ENCODE measurements around the gene SPACA6. TPM values are rescaled to one million over a fixed set of nuclear protein-coding genes. Genes with fewer than 3 reads are reported as not detected.
A peak's percentile ranks its signal among the peaks of the same experiment; 100 is the strongest.

SPACA6 gene
- total and polyA plus RNA-seq, 2 of the 8 experiments (the other 6 are each of a cell fraction or from before 2014, with no cell fraction given), result 7.1 to 7.5 TPM

DNA sequence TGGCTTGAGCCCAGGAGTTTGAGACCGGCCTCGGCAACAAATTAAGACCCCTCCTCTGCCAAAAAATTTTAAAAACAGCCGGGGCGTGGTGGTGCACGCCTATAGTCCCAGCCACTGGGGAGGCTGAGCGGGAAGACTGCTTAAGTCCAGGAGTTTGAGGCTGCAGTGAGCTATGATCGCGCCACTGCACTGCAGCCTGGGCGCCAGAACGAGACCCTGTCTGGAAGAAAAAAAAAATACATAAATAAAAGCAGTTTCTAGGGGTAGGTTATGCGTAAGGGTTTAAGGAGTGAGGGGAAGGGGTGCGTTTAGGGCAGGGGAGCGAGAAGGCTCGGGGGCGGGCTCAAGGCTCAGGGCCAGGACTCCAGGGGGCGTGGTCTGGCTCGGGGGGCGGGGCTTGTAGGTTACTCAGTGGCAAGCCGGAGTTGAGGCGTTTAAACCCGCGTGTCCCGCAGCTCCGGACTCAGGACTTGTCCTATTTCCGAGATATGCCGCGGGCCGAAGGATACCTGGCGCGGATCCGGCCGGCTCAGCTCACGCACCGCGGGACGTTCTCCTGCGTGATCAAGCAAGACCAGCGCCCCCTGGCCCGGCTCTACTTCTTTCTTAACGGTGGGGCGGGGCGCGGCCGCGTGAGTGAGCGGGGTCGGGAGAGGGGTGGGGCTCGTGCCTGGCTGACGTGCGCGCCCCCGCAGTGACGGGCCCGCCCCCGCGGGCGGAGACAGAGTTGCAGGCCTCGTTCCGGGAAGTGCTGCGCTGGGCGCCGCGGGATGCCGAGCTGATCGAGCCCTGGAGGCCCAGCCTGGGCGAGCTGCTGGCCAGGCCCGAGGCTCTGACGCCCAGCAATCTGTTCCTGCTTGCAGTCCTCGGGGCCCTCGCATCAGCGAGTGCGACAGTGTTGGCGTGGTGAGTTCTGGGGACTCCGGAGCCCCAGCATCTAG lies 10.7 kb downstream of the SPACA6 start:
- H3K9ac ChIP-seq (replicated peaks in 1 of 4; ENCODE audit: extremely low read depth in 1 of 4, low read depth in 3 of 4, low read length in 3 of 4), result peak overlapping the region; percentile 46 to 56 (median 50)
- no peaks in the 10 kb centered on the region for H3K36me3 ChIP-seq (ENCODE audit: control insufficient read depth in 2 of 4, insufficient read depth in 4 of 4, low read length in 3 of 4)
- peak overlapping the region; percentile 90 to 96 for H3K4me2 ChIP-seq (ENCODE audit: insufficient read depth in 1 of 2, low read depth in 2 of 2, low read length in 2 of 2)
- H4K5ac ChIP-seq (ENCODE audit: insufficient read length, low read depth, low read length), result peak overlapping the region; percentile 85
- POLR2A ChIA-PET (ENCODE audit: partially characterized antibody), result interaction anchor here (0.9 to 4.0 kb wide), 6 partner anchors 9 to 74 kb away, joined by 3 to 28 read pairs (median 4); no protein-coding TSS in a partner anchor
- H2BK5ac ChIP-seq (ENCODE audit: low read depth, low read length), result peak overlapping the region; percentile 90; the same call in 1 of the 2 replicates
- no peak overlapping the region for H2BK15ac ChIP-seq (ENCODE audit: low read length)
- H4K8ac ChIP-seq (ENCODE audit: extremely low read depth, insufficient read depth, low read length), result no peak overlapping the region; the same call in 1 of the 2 replicates
- H3K56ac ChIP-seq (replicated peaks; ENCODE audit: insufficient read length, low read depth, low read length), result no peak overlapping the region
- H3K18ac ChIP-seq (ENCODE audit: extremely low read depth, low read length), result peak overlapping the region; percentile 90; the same call in 1 of the 2 replicates
- H2BK120ac ChIP-seq (replicated peaks; ENCODE audit: low read depth, low read length), result no peak overlapping the region
- H3K27ac ChIP-seq (ENCODE audit: low read depth, low read length), result peak overlapping the region; percentile 46; the same call in 1 of the 2 replicates
- no peaks in the 10 kb centered on the region for H3K79me1 ChIP-seq (ENCODE audit: low read depth, low read length)
- FAIRE-seq (no peak), DNase-seq (ENCODE audit: low read depth in 1 of 2, low spot score in 2 of 2) (peak; percentile 75 to 97)
- H3K4me1 ChIP-seq (replicated peaks in 1 of 4; ENCODE audit: control insufficient read depth in 3 of 4, insufficient read depth in 4 of 4, low read length in 3 of 4), result peaks cover 0 to 11% (median 5%) of the 10 kb centered on the region in 4 experiments; a peak in 6 of 7 replicates
- no peaks in the 10 kb centered on the region for H3K27me3 ChIP-seq (replicated peaks in 1 of 4; ENCODE audit: control insufficient read depth in 3 of 4, extremely low read depth in 1 of 4, insufficient read depth in 3 of 4, low read length in 3 of 4)
- peak overlapping the region; percentile 91 for H4K91ac ChIP-seq (replicated peaks; ENCODE audit: insufficient read length, low read length)
- no peak overlapping the region for H3K23ac ChIP-seq (ENCODE audit: insufficient read length)
- H3K14ac ChIP-seq (ENCODE audit: insufficient read length), result no peak overlapping the region
- 3% methylated on average over 37 of the region's 74 CpGs; no CpG with 5 or more reads in 1 of the 2 experiments for WGBS, 2 experiments (ENCODE audit: extremely low coverage in 1 of 2, insufficient coverage in 1 of 2, insufficient read length in 1 of 2, insufficient replicate concordance in 2 of 2, low coverage in 1 of 2, low lambda C conversion rate in 2 of 2, missing lambda C conversion rate in 1 of 2)
- H4K20me1 ChIP-seq (replicated peaks in 1 of 2; ENCODE audit: control insufficient read depth in 1 of 2, insufficient read depth in 2 of 2, low read length in 2 of 2), result no peaks in the 10 kb centered on the region
- CTCF ChIA-PET (ENCODE audit: partially characterized antibody), result interaction anchor here (0.6 to 2.4 kb wide), 12 partner anchors 8 to 74 kb away, joined by 3 to 9 read pairs (median 4); partner anchors contain the start of genes HAS1 and SPACA6
- H3K9me3 ChIP-seq (ENCODE audit: insufficient read depth in 2 of 2, low read depth in 1 of 2, low read length in 1 of 2), result no peaks in the 10 kb centered on the region
- H2AK5ac ChIP-seq (ENCODE audit: low read depth, low read length), result no peak overlapping the region
- peak overlapping the region; percentile 69 to 75 (median 70) for H3K4me3 ChIP-seq (ENCODE audit: extremely low read depth in 1 of 4, insufficient read depth in 2 of 4, low read depth in 3 of 4, low read length in 4 of 4)
- H3K4ac ChIP-seq (replicated peaks; ENCODE audit: insufficient read length, low read depth, low read length), result no peak overlapping the region
- 0 out of 2 replicates have a peak overlapping the region, but pooled peaks have one; percentile 29 for H2AFZ ChIP-seq (ENCODE audit: low read length)
- H2BK12ac ChIP-seq (ENCODE audit: low read depth, low read length), result no peak overlapping the region
- H3K79me2 ChIP-seq (ENCODE audit: control insufficient read depth in 1 of 2, insufficient read depth in 2 of 2, low read length in 2 of 2), result no peaks in the 10 kb centered on the region
- peaks cover 20% of the 10 kb centered on the region for H3K23me2 ChIP-seq (ENCODE audit: low read depth, low read length)
- no peak overlapping the region for H2BK20ac ChIP-seq (ENCODE audit: low read length)
- peak; percentile 61; the same call in 1 of the 2 replicates for TF ChIP-seq TBP (IDR thresholded peaks at IDR 0.05; ENCODE audit: low read depth, low read length)
- no peak for TF ChIP-seq CBX8 (IDR thresholded peaks at IDR 0.05; ENCODE audit: borderline replicate concordance, low read depth, low read length)
- TF ChIP-seq BCL11A (IDR thresholded peaks at IDR 0.05; ENCODE audit: low read depth in 2 of 2, low read length in 2 of 2), result no peak
- TF ChIP-seq RXRA (IDR thresholded peaks at IDR 0.05; ENCODE audit: insufficient read depth, low read depth, low read length), result no peak
- no peak for TF ChIP-seq SIX5 (IDR thresholded peaks at IDR 0.05; ENCODE audit: low read depth, low read length)
- TF ChIP-seq CHD2 (IDR thresholded peaks at IDR 0.05; ENCODE audit: low read length), result no peak
- TF ChIP-seq SIRT6 (IDR thresholded peaks at IDR 0.05; ENCODE audit: low read length), result no peak
- no peak for TF ChIP-seq JUN (IDR thresholded peaks at IDR 0.05; ENCODE audit: low read depth, low read length)
- no peak; the same call in 1 of the 2 replicates for TF ChIP-seq RBBP5 (IDR thresholded peaks at IDR 0.05; ENCODE audit: borderline replicate concordance, low read depth, low read length)
- TF ChIP-seq EP300 (IDR thresholded peaks at IDR 0.05; ENCODE audit: borderline replicate concordance in 1 of 2, low read depth in 2 of 2, low read length in 2 of 2), result no peak
- TF ChIP-seq MAFK (IDR thresholded peaks at IDR 0.05; ENCODE audit: low read depth, low read length), result no peak
